Left lung (tissue), 10 donors: ENCODE measurements around the gene CDC42EP4. TPM values are rescaled to one million over a fixed set of nuclear protein-coding genes. Genes with fewer than 3 reads are reported as not detected.
"Not testable (repeated sequence)": the region's sequence is repeated elsewhere in the genome, so short reads cannot be mapped to it uniquely, and the experiment has no call there.

Experiments
- ATAC-seq: fragments of 200-7000 bp; cut with Tn5 transposase; one replicate; pipeline ENCODE4 v1.9.1; 2020; ENCODE audit warnings: moderate library complexity
- DNase-seq, 4 donors: peaks; one replicate each; pipeline ENCODE4 v3.0.0-alpha.2; 2013 to 2020
- H3K27ac ChIP-seq, 2 donors: fragments of 200-600 bp; sonication (generic) in 1 of 2; one replicate each; pipeline versions ENCODE4 v1.5.0 to v1.8.0; 2020 to 2021
- H3K27me3 ChIP-seq, 2 donors: fragments of 200-600 bp; sonication (generic) in 1 of 2; one replicate each; pipeline versions ENCODE4 v1.5.0 to v1.8.0; 2020 to 2021
- H3K36me3 ChIP-seq, 2 donors: fragments of 200-600 bp; sonication (generic) in 1 of 2; one replicate each; pipeline versions ENCODE4 v1.5.0 to v1.8.0; 2020 to 2021
- H3K4me1 ChIP-seq, 2 donors: fragments of 200-600 bp; one replicate each; pipeline ENCODE4 v1.8.0; 2021
- H3K4me3 ChIP-seq, 2 donors: fragments of 200-600 bp; sonication (generic) in 1 of 2; one replicate each; pipeline versions ENCODE4 v1.5.0 to v1.8.0; 2020 to 2021; ENCODE audit warnings: mild to moderate bottlenecking in 1 of 2
- H3K9me3 ChIP-seq, 2 donors: fragments of 200-600 bp; sonication (generic) in 1 of 2; one replicate each; pipeline versions ENCODE4 v1.5.0 to v1.8.0; 2020 to 2021
- intact Hi-C, 2 donors: fragments of 100-400 bp; cut with DNase I; formaldehyde crosslinking; loops; one replicate each; pipeline versions ENCODE4 v1.11.2 to v1.14.2; 2022
- polyA plus RNA-seq, 6 donors: library from polyadenylated mRNA; unstranded; fragments of 120-200 nt; gene quantifications; one replicate each; pipeline ENCODE4 v1.2.1, GENCODE V29; 2013; ENCODE audit not compliant: insufficient read length in 6 of 6
- total RNA-seq, 2 donors: library from RNA; stranded (reverse); fragmentation: NEBNext Ultra II Directional; extraction: Animal tissue kit (Norgen Biotek cat#: 25700); gene quantifications; one replicate each; pipeline ENCODE4 v1.2.1, GENCODE V29; 2021
- TF ChIP-seq, protein P1 (sequence below), 2 donors: fragments of 200-600 bp; sonication (generic) in 1 of 2; IDR thresholded peaks; one replicate each; pipeline versions ENCODE4 v1.5.0 to v1.8.0; 2021; ENCODE audit warnings: antibody characterized with exemption in 2 of 2
- donor health status: DM: no; HTN: yes; CAD: no.
- donor health status: DM: no; HTN: no; CAD: no.

The CDC42EP4 gene
- total and polyA plus RNA-seq, 8 donors = 30.2 to 86.3 (median 67.1) TPM

DNA sequence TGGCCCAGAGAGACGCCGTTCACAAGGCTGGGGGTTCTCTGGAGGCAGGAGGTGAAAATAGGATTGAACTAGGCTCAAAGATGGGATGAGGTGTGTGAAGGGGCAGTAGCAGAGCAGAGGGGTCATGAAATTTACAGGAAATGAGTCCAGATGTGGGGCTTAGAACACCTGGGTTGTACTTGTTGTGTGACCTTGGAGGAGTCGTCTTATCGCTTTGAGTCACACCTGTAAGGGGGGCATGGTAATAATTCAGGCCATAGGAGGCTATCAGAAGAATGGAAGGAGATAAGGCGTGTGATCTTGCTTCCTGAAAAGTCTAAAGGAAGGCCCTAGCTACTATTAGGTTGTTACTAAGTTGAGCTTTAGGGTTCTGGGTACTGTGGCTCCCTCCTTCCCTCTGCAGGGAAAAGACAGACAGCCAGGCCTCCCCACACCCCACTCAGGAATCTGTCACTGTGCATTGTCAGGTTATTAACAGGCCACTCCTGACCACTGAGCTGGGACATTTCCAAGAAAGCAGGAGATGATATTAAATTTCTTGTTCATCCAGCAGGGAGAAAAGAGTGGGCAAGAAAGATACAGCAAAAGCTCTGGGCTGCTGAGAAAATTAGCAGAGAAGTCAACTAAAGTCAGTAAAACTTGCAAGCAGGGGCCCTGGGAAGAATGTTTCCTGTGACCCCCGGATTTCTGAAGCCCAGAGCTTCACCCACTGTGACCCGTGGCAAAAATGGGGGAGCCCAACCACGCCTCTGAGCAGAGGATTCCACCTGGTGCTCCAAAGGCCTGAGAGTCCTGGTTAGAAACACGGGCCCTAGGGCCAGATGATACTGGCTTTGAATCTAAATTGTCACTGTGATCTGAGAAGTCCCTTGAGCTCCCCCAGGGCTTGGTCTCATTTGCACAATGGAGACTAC is 6.0 kb upstream of the CDC42EP4 start:
- no peaks in the 10 kb centered on the region for H3K9me3 ChIP-seq
- DNase-seq = no peak
- intact Hi-C loops = no loop called here
- no peak overlapping the region for H3K27ac ChIP-seq
- H3K27me3 ChIP-seq = no peaks in the 10 kb centered on the region
- H3K4me1 ChIP-seq = no peaks in the 10 kb centered on the region
- ATAC-seq = peak; percentile 16
- TF ChIP-seq, protein P1, sequence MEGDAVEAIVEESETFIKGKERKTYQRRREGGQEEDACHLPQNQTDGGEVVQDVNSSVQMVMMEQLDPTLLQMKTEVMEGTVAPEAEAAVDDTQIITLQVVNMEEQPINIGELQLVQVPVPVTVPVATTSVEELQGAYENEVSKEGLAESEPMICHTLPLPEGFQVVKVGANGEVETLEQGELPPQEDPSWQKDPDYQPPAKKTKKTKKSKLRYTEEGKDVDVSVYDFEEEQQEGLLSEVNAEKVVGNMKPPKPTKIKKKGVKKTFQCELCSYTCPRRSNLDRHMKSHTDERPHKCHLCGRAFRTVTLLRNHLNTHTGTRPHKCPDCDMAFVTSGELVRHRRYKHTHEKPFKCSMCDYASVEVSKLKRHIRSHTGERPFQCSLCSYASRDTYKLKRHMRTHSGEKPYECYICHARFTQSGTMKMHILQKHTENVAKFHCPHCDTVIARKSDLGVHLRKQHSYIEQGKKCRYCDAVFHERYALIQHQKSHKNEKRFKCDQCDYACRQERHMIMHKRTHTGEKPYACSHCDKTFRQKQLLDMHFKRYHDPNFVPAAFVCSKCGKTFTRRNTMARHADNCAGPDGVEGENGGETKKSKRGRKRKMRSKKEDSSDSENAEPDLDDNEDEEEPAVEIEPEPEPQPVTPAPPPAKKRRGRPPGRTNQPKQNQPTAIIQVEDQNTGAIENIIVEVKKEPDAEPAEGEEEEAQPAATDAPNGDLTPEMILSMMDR (IDR thresholded peaks at IDR 0.05) = no peak
- no peaks in the 10 kb centered on the region for H3K36me3 ChIP-seq
- no peak overlapping the region for H3K4me3 ChIP-seq

DNA sequence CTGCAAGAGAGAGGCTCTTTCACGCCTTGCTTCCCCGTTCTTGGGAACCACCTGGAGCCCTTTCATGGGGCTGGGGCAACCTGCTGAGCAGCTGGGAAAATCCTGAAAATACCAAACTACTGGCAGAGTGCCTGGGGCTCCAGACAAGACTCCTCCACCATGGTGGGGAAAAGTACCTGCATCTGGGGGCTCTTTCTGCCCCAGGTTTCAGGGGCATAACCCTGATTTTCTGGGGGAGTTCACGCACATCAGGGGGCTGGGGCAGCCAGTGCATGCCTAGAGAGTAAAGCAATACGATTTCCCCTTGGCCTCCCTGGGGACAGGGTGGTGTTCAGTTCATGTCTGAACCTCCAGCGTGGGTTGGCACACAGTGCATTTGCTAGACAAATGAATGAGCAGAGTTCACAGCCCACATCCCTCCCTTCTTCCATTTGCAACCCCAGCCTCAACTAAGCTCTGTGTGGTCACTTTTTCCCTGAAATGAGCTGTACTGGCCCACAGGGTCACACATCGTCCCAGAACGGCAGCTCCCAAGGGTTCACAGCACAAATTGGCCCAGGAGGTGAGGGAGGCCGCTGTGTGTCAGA is 5.2 kb upstream of the CDC42EP4 start:
- Histone ChIP-seq H3K27ac (no peak overlapping the region), H3K9me3 (no peaks in the 10 kb centered on the region), H3K27me3 (no peaks in the 10 kb centered on the region), H3K4me3 (no peak overlapping the region), H3K4me1 (peaks cover 0 to 5% of the 10 kb centered on the region in 2 donors), H3K36me3 (no peaks in the 10 kb centered on the region)
- DNase-seq = no peak
- TF ChIP-seq, protein P1 (IDR thresholded peaks at IDR 0.05) = no peak
- no peak for ATAC-seq
- intact Hi-C loops = no loop called here

DNA sequence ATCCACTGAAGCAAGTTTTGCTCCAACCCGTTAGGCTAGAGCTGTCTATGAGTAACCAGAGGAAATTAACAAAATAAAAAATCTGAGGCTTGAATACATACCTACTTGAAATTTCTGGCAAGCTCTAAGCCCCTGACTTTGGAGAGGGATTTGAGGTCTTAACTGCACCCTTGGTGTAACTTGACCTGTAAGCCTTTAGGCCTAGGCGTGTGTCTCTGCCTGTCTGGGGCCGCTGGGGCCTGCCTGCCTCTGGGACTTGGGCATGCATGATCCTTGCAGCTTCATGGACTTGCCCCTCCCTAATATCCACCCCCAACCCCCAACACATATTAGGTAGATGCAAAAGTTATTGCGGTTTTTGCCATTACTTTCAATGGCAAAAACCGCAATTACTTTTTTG is 3.7 kb upstream of the CDC42EP4 start:
- Histone ChIP-seq H3K27me3 (no peaks in the 10 kb centered on the region), H3K36me3 (no peaks in the 10 kb centered on the region), H3K4me1 (peaks cover 0 to 5% of the 10 kb centered on the region in 2 donors), H3K9me3 (no peaks in the 10 kb centered on the region), H3K4me3 (no peak overlapping the region), H3K27ac (no peak overlapping the region)
- intact Hi-C loops = no loop called here
- DNase-seq (no peak), ATAC-seq (no peak)
- TF ChIP-seq, protein P1 (IDR thresholded peaks at IDR 0.05) = no peak

DNA sequence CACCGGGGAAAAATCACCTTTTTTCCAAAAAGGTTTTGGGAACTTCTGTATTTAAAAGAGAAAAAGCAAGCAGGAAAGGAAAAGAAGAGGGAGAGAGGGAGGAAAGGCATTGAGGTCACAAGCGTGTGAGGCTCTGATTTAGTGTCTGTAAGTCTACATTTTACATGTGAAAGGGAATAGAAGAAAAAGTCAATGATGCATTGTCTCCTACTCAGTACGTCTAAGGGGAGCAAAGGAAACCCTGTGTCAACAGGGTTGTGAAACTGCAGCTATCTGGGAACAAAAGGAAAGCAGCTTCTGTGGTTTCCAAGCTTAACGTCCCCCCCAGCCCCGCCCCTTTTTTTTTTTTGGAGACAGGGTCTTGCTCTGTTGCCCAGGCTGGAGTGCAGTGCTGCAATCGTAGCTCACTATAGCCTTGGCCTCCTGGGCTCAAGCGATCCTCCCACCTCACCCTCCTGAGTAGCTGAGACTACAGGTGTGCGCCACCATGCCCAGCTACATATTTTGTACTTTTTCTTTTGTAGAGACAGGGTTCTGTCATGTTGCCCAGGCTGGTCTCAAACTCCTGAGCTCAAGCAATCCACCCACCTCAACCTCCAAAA is 1.8 kb upstream of the CDC42EP4 start:
- intact Hi-C loops = no loop called here
- DNase-seq = no peak

GRCh38 chr17:73312887-73313286 is 1.1 kb upstream of the CDC42EP4 start:
- H3K27ac ChIP-seq, H3K36me3 ChIP-seq, DNase-seq, H3K9me3 ChIP-seq, ATAC-seq, intact Hi-C loops, H3K27me3 ChIP-seq: not testable (repeated sequence)
- Histone ChIP-seq H3K4me3 (peak overlapping the region in 1 of 2 donors; percentile 97), H3K4me1 (peaks cover 15 to 31% of the 10 kb centered on the region in 2 donors)

More for the DNA sequence above, 1.8 kb upstream of the CDC42EP4 start:
- ATAC-seq = no peak
- Histone ChIP-seq H3K9me3 (no peaks in the 10 kb centered on the region), H3K4me1 (peaks cover 7 to 24% of the 10 kb centered on the region in 2 donors), H3K4me3 (no peak overlapping the region), H3K36me3 (no peaks in the 10 kb centered on the region), H3K27me3 (no peaks in the 10 kb centered on the region), H3K27ac (no peak overlapping the region)
- TF ChIP-seq, protein P1 (IDR thresholded peaks at IDR 0.05) = no peak
